Natural killer cell (primary cell): Measurements from ENCODE around the gene HECTD4. TPM values are rescaled to one million over a fixed set of nuclear protein-coding genes. Genes with fewer than 3 reads are reported as not detected.

Experiments used
- ATAC-seq, 3 donors: fragments of 150-1000 bp in 2 of 3; fragments of 200-7000 bp in 1 of 3; cut with Tn5 transposase; 1 replicate in 1 of 3; 2 replicates in 2 of 3; pipeline ENCODE4 v1.10.0; 2021; ENCODE audit warnings: mild to moderate bottlenecking in 2 of 3, moderate library complexity in 2 of 3
- DNase-seq, 2 donors: peaks; one replicate each; pipeline versions ENCODE4 v3.0.0 to v3.0.0-alpha.2; 2013 to 2021; ENCODE audit warnings: mixed read lengths in 1 of 2
- H3K27ac ChIP-seq: one replicate; pipeline ENCODE4 v1.5.1; 2013; ENCODE audit warnings: mild to moderate bottlenecking, low read length
- H3K27me3 ChIP-seq: one replicate; pipeline ENCODE4 v1.6.1; 2013; ENCODE audit warnings: low read length; ENCODE audit not compliant: control insufficient read depth, insufficient read depth
- H3K36me3 ChIP-seq: one replicate; pipeline ENCODE4 v1.6.1; 2013; ENCODE audit warnings: low read length; ENCODE audit not compliant: control insufficient read depth, insufficient read depth
- H3K4me1 ChIP-seq: one replicate; pipeline ENCODE4 v1.6.1; 2013; ENCODE audit warnings: low read length; ENCODE audit not compliant: control insufficient read depth, insufficient read depth
- H3K4me3 ChIP-seq: one replicate; pipeline ENCODE4 v1.5.1; 2013; ENCODE audit warnings: low read length
- H3K9me3 ChIP-seq: one replicate; pipeline ENCODE4 v1.6.1; 2013; ENCODE audit warnings: low read length; ENCODE audit not compliant: control insufficient read depth, insufficient read depth
- H3K27ac Mint-ChIP-seq, 2 donors: one replicate each; pipeline ENCODE4 v1.8.0; 2022; ENCODE audit warnings: mild to moderate bottlenecking in 2 of 2, mixed read lengths in 2 of 2, moderate library complexity in 1 of 2
- H3K27me3 Mint-ChIP-seq, 2 donors: one replicate each; pipeline ENCODE4 v1.8.0; 2022; ENCODE audit warnings: low read depth in 2 of 2, mixed read lengths in 2 of 2
- H3K36me3 Mint-ChIP-seq: one replicate; pipeline ENCODE4 v1.8.0; 2022; ENCODE audit warnings: mixed read lengths
- H3K4me1 Mint-ChIP-seq, 2 donors: one replicate each; pipeline ENCODE4 v1.8.0; 2022; ENCODE audit warnings: mixed read lengths in 2 of 2
- H3K4me3 Mint-ChIP-seq: one replicate; pipeline ENCODE4 v1.8.0; 2022; ENCODE audit warnings: mild to moderate bottlenecking, moderate library complexity, mixed read lengths
- H3K9me3 Mint-ChIP-seq, 2 donors: one replicate each; pipeline ENCODE4 v1.8.0; 2022; ENCODE audit warnings: mixed read lengths in 2 of 2
- CTCF ChIP-seq: fragments of 200-600 bp; IDR thresholded peaks from one replicate; pipeline ENCODE4 v1.8.0; 2022; ENCODE audit warnings: antibody characterized with exemption
- WGBS: methylation state at CpG from one replicate; pipeline ENCODE4 v1.1.7; 2013; ENCODE audit warnings: missing lambda C conversion rate; ENCODE audit not compliant: insufficient coverage; 5-methylcytosine and 5-hydroxymethylcytosine counted together
- intact Hi-C: fragments of 100-400 bp; cut with micrococcal nuclease; formaldehyde crosslinking; loops from one replicate; pipeline ENCODE4 v1.14.2; 2022
- total RNA-seq, 4 donors: library from RNA; stranded (reverse); fragments of 120-200 nt in 1 of 4; gene quantifications; one replicate each; pipeline versions ENCODE4 v1.2.3 to v1.2.4, GENCODE V29; 2013 to 2022

Gene HECTD4
- total RNA-seq, 3 donors from 2014 or later (not counting 1 experiment from before 2014, with no cell fraction given): 66.9 to 82.6 (median 79.2) TPM

DNA sequence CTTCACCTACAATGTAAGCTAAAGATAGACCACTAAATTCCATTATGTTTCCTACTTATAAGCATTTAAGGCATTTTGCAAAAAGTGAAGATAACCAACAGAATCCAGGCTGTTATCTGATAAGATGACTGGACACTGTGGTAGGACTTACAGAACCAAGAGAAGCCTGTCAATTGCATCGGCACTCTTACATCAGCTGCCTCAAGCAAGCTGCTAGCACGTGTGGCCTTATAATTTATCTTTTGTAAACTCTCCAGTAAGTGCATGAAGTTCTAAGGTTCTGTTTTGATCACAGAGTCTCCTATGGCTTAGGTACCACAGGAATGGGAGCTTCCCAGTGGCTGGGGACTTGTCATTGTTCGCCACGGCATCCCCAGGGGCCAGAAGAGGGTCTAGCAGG, 168.2 kb downstream of the HECTD4 start:
- no peaks in the 10 kb centered on the region for H3K4me1 Mint-ChIP-seq
- H3K36me3 Mint-ChIP-seq: peaks cover 14% of the 10 kb centered on the region
- H3K4me1 ChIP-seq: no peaks in the 10 kb centered on the region
- H3K27me3 Mint-ChIP-seq: no peaks in the 10 kb centered on the region
- no peak for ATAC-seq
- DNase-seq: no peak
- no peak overlapping the region for H3K4me3 ChIP-seq
- 95% methylated on average over 4 of the region's 4 CpGs for WGBS
- no peak overlapping the region for H3K27ac ChIP-seq
- H3K36me3 ChIP-seq: peaks cover 49% of the 10 kb centered on the region
- TF ChIP-seq CTCF: no peak
- no peak overlapping the region for H3K4me3 Mint-ChIP-seq
- H3K9me3 Mint-ChIP-seq: no peaks in the 10 kb centered on the region
- intact Hi-C loops: no loop called here
- H3K9me3 ChIP-seq: no peaks in the 10 kb centered on the region
- no peak overlapping the region for H3K27ac Mint-ChIP-seq
- H3K27me3 ChIP-seq: no peaks in the 10 kb centered on the region

GRCh38 chr12:112208301-112208910, 173.8 kb downstream of the HECTD4 start:
- Mint-ChIP-seq H3K36me3 (peaks cover 14% of the 10 kb centered on the region), H3K9me3 (no peaks in the 10 kb centered on the region), H3K27ac (peak overlapping the region in 1 of 2 donors; percentile 69), H3K27me3 (no peaks in the 10 kb centered on the region), H3K4me1 (peaks cover 11% of the 10 kb centered on the region in 2 donors), H3K4me3 (no peak overlapping the region)
- WGBS: 98% methylated on average over 5 of the region's 7 CpGs
- no peaks in the 10 kb centered on the region for H3K4me1 ChIP-seq
- H3K27me3 ChIP-seq: no peaks in the 10 kb centered on the region
- DNase-seq: no peak
- H3K4me3 ChIP-seq: no peak overlapping the region
- no peak for TF ChIP-seq CTCF
- H3K9me3 ChIP-seq: no peaks in the 10 kb centered on the region
- no peak overlapping the region for H3K27ac ChIP-seq
- intact Hi-C loops: no loop called here
- peaks cover 52% of the 10 kb centered on the region for H3K36me3 ChIP-seq
- no peak for ATAC-seq

DNA sequence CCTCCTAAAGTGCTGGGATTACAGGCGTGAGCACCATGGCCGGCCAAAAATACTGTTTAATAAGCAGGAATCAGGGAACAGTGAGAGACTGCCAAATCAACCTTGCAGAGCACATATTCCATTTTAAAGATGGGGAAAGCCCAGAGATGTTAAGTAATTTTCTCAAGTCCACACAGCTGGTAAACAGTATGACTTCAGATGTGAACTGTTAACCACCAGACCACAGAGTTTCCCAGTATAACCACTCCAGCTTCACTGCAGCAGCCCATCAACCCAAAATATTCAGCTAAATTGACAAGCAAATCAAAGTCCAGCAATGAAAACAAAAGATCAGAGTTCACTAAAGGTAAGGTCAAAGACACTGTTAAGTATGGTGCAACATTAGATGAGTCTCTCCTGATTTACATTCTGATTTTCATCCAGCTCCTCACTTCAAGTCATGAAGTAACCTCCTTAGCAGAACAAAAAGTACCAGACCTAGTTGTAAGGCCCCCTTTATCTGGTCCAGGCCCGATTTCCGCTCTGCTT, 174.8 kb downstream of the HECTD4 start:
- intact Hi-C loops: no loop called here
- 96% methylated on average over 4 of the region's 4 CpGs for WGBS
- ATAC-seq (no peak), DNase-seq (no peak)
- Mint-ChIP-seq H3K4me1 (peaks cover 11% of the 10 kb centered on the region in 2 donors), H3K9me3 (no peaks in the 10 kb centered on the region), H3K4me3 (no peak overlapping the region), H3K27ac (peak overlapping the region in 1 of 2 donors; percentile 69), H3K36me3 (peaks cover 14% of the 10 kb centered on the region), H3K27me3 (no peaks in the 10 kb centered on the region)
- no peak overlapping the region for H3K4me3 ChIP-seq
- no peak for TF ChIP-seq CTCF
- H3K27me3 ChIP-seq: no peaks in the 10 kb centered on the region
- no peaks in the 10 kb centered on the region for H3K4me1 ChIP-seq
- H3K36me3 ChIP-seq: peaks cover 59% of the 10 kb centered on the region
- no peaks in the 10 kb centered on the region for H3K9me3 ChIP-seq
- H3K27ac ChIP-seq: no peak overlapping the region

DNA sequence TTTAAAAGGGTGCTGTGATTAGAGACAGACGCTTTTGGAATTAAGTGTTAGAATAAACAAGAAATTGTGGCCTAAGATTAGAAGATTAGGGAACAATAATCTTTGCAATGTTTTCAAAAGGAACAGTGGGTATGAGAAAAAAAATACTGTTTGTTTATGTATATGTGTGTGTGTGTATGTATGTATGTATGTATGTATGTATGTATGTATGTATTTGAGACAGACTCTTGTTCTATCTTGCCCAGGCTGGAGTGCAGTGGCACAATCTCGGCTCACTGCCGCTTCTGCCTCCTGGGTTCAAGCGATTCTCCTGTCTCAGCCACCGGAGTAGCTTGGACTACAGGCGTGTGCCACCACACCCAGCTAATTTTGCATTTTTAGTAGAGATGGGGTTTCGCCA, 175.3 kb downstream of the HECTD4 start:
- Mint-ChIP-seq H3K9me3 (no peaks in the 10 kb centered on the region), H3K36me3 (peaks cover 9% of the 10 kb centered on the region), H3K4me3 (no peak overlapping the region), H3K27me3 (no peaks in the 10 kb centered on the region), H3K4me1 (peaks cover 11% of the 10 kb centered on the region in 2 donors), H3K27ac (no peak overlapping the region)
- WGBS: 96% methylated on average over 7 of the region's 7 CpGs
- no peak for TF ChIP-seq CTCF
- no peak overlapping the region for H3K27ac ChIP-seq
- H3K4me3 ChIP-seq: no peak overlapping the region
- H3K4me1 ChIP-seq: no peaks in the 10 kb centered on the region
- no peaks in the 10 kb centered on the region for H3K27me3 ChIP-seq
- H3K9me3 ChIP-seq: no peaks in the 10 kb centered on the region
- intact Hi-C loops: no loop called here
- no peak for ATAC-seq
- peaks cover 54% of the 10 kb centered on the region for H3K36me3 ChIP-seq
- no peak for DNase-seq
